Neural cell (in vitro differentiated cells): ENCODE data around the gene PAQR3.
"Not testable (repeated sequence)": the region's sequence is repeated elsewhere in the genome, so short reads cannot be mapped to it uniquely, and the experiment has no call there.

Source experiments
- EZH2 ChIP-seq: fragments of 200-600, 300-800 bp; shearing (Covaris generic), sonication (generic); IDR thresholded peaks from 2 replicates; pipeline ENCODE4 v1.6.1; 2014; ENCODE audit warnings: antibody characterized with exemption, low read length, borderline replicate concordance, mild to moderate bottlenecking; ENCODE audit not compliant: insufficient read depth, poor library complexity, severe bottlenecking
- POLR2AphosphoS5 ChIP-seq: IDR thresholded peaks from 2 replicates; pipeline ENCODE4 v1.6.1; 2012
- RAD21 ChIP-seq: fragments of 450-650 bp; conservative IDR thresholded peaks from 2 replicates; pipeline ENCODE4 v1.6.1; 2014; ENCODE audit warnings: antibody characterized with exemption, mild to moderate bottlenecking, moderate library complexity
- TAF1 ChIP-seq: IDR thresholded peaks from 2 replicates; pipeline ENCODE4 v1.6.1; 2012; ENCODE audit warnings: low read depth
- TF ChIP-seq, protein P1 (sequence below): fragments of 450-650 bp; IDR thresholded peaks from 2 replicates; pipeline ENCODE4 v1.5.1; 2014; ENCODE audit warnings: antibody characterized with exemption, mild to moderate bottlenecking, moderate library complexity; ENCODE audit not compliant: poor library complexity, severe bottlenecking

DNA sequence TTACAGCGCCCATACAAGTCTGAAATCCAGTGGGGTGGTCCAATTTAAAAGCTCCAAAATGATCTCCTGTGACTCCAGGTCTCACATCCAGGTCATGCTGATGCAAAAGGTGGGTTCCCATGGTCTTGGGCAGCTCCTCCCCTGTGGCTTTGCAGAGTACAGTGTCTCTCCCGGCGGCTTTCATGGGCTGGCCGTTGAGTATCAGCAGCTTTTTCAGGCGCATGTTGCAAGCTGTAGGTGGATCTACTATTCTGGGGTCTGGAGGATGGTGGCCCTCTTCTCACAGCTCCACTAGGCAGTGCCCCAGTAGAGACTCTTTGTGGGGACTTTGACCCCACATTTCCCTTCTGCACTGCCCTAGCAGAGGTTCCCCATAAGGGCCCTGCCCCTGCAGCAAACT, 70.5 kb downstream of the PAQR3 start:
- TF ChIP-seq, protein P1, sequence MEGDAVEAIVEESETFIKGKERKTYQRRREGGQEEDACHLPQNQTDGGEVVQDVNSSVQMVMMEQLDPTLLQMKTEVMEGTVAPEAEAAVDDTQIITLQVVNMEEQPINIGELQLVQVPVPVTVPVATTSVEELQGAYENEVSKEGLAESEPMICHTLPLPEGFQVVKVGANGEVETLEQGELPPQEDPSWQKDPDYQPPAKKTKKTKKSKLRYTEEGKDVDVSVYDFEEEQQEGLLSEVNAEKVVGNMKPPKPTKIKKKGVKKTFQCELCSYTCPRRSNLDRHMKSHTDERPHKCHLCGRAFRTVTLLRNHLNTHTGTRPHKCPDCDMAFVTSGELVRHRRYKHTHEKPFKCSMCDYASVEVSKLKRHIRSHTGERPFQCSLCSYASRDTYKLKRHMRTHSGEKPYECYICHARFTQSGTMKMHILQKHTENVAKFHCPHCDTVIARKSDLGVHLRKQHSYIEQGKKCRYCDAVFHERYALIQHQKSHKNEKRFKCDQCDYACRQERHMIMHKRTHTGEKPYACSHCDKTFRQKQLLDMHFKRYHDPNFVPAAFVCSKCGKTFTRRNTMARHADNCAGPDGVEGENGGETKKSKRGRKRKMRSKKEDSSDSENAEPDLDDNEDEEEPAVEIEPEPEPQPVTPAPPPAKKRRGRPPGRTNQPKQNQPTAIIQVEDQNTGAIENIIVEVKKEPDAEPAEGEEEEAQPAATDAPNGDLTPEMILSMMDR: not testable (repeated sequence)
- TF ChIP-seq EZH2, TAF1, POLR2AphosphoS5, RAD21: not testable (repeated sequence)
